ENCODE results near the gene HMGCL. TPM values are rescaled to one million over a fixed set of nuclear protein-coding genes. Genes with fewer than 3 reads are reported as not detected.

Gene HMGCL
- total RNA-seq, 1 donor from 2014 or later = 26.8 TPM

DNA sequence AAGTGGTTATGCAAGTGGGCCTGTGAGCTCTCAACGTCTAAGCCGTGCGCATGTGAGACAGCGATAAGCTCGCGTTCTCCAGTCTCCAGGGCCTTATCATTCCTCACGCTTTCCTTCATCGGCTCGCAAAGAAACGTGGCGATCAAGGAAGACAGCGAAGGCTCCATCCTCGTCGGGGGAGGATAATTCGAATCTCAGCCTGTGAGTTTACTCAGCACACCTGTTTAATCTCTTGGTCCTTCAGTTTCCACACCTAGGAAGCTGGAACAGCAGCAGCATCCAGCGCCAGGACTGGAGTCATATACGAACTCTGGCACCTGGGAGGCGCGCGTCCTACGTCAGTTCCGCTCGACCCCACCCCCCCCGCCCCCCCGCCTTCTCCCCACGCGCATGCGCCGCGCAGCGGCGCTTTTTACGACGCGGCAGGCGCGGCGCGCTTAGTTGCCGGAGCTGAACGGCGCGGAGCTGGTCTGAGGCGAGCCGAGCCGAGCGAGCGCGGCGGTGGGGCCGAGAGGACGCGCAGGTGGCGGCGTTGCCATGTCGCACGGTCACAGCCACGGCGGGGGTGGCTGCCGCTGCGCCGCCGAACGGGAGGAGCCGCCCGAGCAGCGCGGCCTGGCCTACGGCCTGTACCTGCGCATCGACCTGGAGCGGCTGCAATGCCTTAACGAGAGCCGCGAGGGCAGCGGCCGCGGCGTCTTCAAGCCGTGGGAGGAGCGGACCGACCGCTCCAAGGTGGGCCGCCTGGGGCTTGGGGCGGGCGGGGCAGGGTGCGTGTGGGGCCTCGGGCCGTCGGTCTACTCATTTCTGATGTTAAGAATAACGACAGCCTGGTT, 47.0 kb downstream of the HMGCL start, which contains the start of gene PITHD1:
Gene PITHD1 (plus strand): TSS at position 440 of the 836 bp plus-strand sequence. CDS start 98 bp downstream, at position 538.
- Mint-ChIP-seq H3K36me3 (ENCODE audit: low read depth) (peaks cover 3% of the 10 kb centered on the region), H3K27me3 (ENCODE audit: low read depth) (no peaks in the 10 kb centered on the region), H3K9me3 (ENCODE audit: low read depth) (no peaks in the 10 kb centered on the region), H3K4me3 (ENCODE audit: unreplicated experiment) (peak within 1 kb of the TSS; percentile 87), H3K4me1 (ENCODE audit: low read depth) (peaks cover 26% of the 10 kb centered on the region), H3K27ac (ENCODE audit: unreplicated experiment) (peak within 1 kb of the TSS; percentile 99)
- TF ChIP-seq, protein P1, sequence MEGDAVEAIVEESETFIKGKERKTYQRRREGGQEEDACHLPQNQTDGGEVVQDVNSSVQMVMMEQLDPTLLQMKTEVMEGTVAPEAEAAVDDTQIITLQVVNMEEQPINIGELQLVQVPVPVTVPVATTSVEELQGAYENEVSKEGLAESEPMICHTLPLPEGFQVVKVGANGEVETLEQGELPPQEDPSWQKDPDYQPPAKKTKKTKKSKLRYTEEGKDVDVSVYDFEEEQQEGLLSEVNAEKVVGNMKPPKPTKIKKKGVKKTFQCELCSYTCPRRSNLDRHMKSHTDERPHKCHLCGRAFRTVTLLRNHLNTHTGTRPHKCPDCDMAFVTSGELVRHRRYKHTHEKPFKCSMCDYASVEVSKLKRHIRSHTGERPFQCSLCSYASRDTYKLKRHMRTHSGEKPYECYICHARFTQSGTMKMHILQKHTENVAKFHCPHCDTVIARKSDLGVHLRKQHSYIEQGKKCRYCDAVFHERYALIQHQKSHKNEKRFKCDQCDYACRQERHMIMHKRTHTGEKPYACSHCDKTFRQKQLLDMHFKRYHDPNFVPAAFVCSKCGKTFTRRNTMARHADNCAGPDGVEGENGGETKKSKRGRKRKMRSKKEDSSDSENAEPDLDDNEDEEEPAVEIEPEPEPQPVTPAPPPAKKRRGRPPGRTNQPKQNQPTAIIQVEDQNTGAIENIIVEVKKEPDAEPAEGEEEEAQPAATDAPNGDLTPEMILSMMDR (IDR thresholded peaks at IDR 0.05) = no peak
- no peak for DNase-seq (ENCODE audit: low spot score)

GRCh38 chr1:23776217-23776616, 49.0 kb downstream of the HMGCL start:
- DNase-seq (ENCODE audit: low spot score) = no peak
- TF ChIP-seq, protein P1 (IDR thresholded peaks at IDR 0.05) = no peak
- Mint-ChIP-seq H3K4me3 (ENCODE audit: unreplicated experiment) (no peak overlapping the region), H3K9me3 (ENCODE audit: low read depth) (no peaks in the 10 kb centered on the region), H3K27me3 (ENCODE audit: low read depth) (no peaks in the 10 kb centered on the region), H3K36me3 (ENCODE audit: low read depth) (no peaks in the 10 kb centered on the region), H3K27ac (ENCODE audit: unreplicated experiment) (no peak overlapping the region), H3K4me1 (ENCODE audit: low read depth) (peaks cover 30% of the 10 kb centered on the region)

GRCh38 chr1:23774174-23774880, 50.9 kb downstream of the HMGCL start:
- H3K27ac Mint-ChIP-seq (ENCODE audit: unreplicated experiment) = no peak overlapping the region
- no peaks in the 10 kb centered on the region for H3K27me3 Mint-ChIP-seq (ENCODE audit: low read depth)
- peaks cover 20% of the 10 kb centered on the region for H3K4me1 Mint-ChIP-seq (ENCODE audit: low read depth)
- H3K36me3 Mint-ChIP-seq (ENCODE audit: low read depth) = no peaks in the 10 kb centered on the region
- TF ChIP-seq, protein P1 (IDR thresholded peaks at IDR 0.05) = no peak
- H3K4me3 Mint-ChIP-seq (ENCODE audit: unreplicated experiment) = no peak overlapping the region
- DNase-seq (ENCODE audit: low spot score) = no peak
- H3K9me3 Mint-ChIP-seq (ENCODE audit: low read depth) = no peaks in the 10 kb centered on the region

DNA sequence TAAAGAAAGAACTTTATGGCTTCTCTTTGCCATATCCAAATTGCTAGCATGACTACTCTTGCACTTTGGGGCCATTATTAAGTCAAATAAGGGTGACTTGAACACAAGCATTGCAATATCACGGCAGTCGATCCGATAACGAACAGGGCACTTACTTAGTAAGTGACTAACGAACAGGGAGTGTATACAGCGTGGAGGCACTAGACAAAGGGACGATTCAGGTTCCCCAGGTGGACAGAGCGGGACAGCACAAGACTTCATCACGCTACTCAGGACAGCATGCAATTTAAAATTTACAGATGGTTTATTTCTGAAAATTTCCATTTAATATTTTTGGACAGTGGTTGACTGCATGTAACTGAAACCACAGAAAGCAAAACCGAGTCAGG, 52.4 kb downstream of the HMGCL start:
- DNase-seq (ENCODE audit: low spot score) = no peak
- TF ChIP-seq, protein P1 (IDR thresholded peaks at IDR 0.05) = no peak
- Mint-ChIP-seq H3K9me3 (ENCODE audit: low read depth) (no peaks in the 10 kb centered on the region), H3K27me3 (ENCODE audit: low read depth) (no peaks in the 10 kb centered on the region), H3K4me3 (ENCODE audit: unreplicated experiment) (no peak overlapping the region), H3K27ac (ENCODE audit: unreplicated experiment) (no peak overlapping the region), H3K4me1 (ENCODE audit: low read depth) (peaks cover 9% of the 10 kb centered on the region), H3K36me3 (ENCODE audit: low read depth) (no peaks in the 10 kb centered on the region)

DNA sequence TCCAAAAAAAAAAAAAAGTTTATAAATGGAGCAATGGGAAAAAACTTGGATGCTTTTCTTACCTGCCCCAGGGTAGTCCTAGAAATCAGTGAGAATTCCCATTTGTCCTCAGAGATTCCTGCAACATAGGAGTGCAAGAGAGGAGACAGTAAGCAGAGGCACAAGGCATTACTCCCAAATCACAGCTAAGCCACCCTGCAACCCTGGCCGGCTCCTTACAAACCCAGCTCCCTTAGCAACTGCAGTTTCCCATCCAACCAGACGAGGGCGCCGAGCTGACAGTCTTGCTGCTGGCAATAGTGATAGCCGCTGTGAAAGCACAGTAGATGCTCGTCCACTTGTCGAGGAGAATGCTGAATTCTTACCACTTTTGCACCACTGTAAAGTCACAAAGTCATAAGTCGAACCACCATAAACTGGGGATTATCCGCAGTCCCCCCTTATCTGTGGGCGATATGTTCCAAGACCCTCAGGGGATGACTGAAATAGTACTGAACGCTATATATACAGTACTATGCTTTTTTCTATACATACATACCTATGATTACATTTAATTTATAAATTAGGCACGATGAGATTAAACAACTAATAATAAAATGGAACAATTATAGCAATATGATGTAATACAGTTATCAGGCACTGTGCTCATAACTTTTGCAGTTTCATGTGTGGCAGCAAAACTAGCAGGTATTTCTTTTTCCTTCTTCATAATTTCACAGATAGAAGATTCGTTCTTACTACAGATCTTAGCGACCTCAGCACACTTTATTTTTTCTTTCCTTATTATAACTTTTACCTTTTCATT, 53.0 kb downstream of the HMGCL start:
- H3K9me3 Mint-ChIP-seq (ENCODE audit: low read depth) = no peaks in the 10 kb centered on the region
- no peak for DNase-seq (ENCODE audit: low spot score)
- H3K4me3 Mint-ChIP-seq (ENCODE audit: unreplicated experiment) = no peak overlapping the region
- no peaks in the 10 kb centered on the region for H3K27me3 Mint-ChIP-seq (ENCODE audit: low read depth)
- H3K27ac Mint-ChIP-seq (ENCODE audit: unreplicated experiment) = no peak overlapping the region
- no peaks in the 10 kb centered on the region for H3K36me3 Mint-ChIP-seq (ENCODE audit: low read depth)
- TF ChIP-seq, protein P1 (IDR thresholded peaks at IDR 0.05) = peak; percentile 88
- peaks cover 5% of the 10 kb centered on the region for H3K4me1 Mint-ChIP-seq (ENCODE audit: low read depth)
